B cell (primary cell): ENCODE measurements around the gene FOXK1.

ENCODE experiments used
- EZH2 ChIP-seq: IDR thresholded peaks from 2 replicates; pipeline ENCODE4 v1.6.1; 2012; ENCODE audit warnings: borderline replicate concordance, low read depth, mild to moderate bottlenecking, moderate library complexity, low read length; ENCODE audit not compliant: insufficient read depth, poor library complexity, severe bottlenecking
- TF ChIP-seq, protein P1 (sequence below): fragments of 200-600 bp; IDR thresholded peaks from one replicate; pipeline ENCODE4 v1.8.0; 2022; ENCODE audit warnings: antibody characterized with exemption, mild to moderate bottlenecking

DNA sequence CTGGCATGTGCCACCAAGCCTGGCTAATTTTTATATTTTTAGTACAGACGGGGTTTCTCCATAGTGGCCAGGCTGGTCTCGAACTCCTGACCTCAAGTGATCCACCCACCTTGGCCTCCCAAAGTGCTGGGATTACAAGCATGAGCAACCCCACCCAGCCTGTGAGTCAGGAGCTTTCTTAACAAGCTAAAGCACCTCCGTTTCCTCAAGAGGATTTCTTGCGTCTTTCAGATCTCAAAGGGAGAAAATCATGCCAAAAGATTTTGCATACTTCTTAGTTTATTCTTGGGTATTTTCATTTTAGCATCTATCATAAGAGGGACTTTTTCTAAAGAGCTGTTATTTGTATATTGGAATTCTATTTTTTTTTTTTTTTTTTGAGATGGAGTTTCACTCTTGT, 47.9 kb upstream of the FOXK1 start:
- TF ChIP-seq, protein P1, sequence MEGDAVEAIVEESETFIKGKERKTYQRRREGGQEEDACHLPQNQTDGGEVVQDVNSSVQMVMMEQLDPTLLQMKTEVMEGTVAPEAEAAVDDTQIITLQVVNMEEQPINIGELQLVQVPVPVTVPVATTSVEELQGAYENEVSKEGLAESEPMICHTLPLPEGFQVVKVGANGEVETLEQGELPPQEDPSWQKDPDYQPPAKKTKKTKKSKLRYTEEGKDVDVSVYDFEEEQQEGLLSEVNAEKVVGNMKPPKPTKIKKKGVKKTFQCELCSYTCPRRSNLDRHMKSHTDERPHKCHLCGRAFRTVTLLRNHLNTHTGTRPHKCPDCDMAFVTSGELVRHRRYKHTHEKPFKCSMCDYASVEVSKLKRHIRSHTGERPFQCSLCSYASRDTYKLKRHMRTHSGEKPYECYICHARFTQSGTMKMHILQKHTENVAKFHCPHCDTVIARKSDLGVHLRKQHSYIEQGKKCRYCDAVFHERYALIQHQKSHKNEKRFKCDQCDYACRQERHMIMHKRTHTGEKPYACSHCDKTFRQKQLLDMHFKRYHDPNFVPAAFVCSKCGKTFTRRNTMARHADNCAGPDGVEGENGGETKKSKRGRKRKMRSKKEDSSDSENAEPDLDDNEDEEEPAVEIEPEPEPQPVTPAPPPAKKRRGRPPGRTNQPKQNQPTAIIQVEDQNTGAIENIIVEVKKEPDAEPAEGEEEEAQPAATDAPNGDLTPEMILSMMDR: no peak
- TF ChIP-seq EZH2: no peak
